GM12892 (cell line): Measurements from ENCODE around the gene VPS16.

Experiments used
- POLR2A ChIP-seq: IDR thresholded peaks from 2 replicates; pipeline ENCODE4 v1.6.1; 2011; ENCODE audit warnings: low read depth, low read length, control low read depth
- POLR2AphosphoS5 ChIP-seq: IDR thresholded peaks from 2 replicates; pipeline ENCODE4 v1.6.1; 2011; ENCODE audit warnings: low read depth, low read length, control low read depth
- TAF1 ChIP-seq: IDR thresholded peaks from 2 replicates; pipeline ENCODE4 v1.6.1; 2011; ENCODE audit warnings: low read depth, mild to moderate bottlenecking, control low read depth, low read length, borderline replicate concordance

DNA sequence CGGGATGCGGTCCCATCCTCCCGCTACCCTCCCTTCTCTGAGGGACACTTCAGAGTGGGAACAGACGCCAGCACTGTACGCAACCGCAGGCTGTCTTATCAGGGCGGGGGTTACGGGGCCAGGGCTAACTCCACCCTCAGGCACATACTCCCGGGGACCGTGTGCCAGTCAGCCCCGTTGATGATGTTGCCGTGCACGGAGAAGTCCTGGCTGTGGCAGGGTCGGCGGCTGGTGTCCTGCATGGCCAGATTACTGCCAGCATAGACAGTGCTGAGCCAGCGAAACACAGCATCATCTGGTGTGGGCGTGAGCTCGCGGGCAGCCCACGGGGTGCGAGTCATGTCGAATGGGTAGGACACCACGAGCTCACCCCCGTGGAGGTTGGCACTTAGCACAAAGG lies 45.1 kb upstream of the VPS16 start:
- TF ChIP-seq POLR2AphosphoS5 (no peak), TAF1 (no peak), POLR2A (no peak)
